ENCODE results near the gene CRYBG1.

Gene CRYBG1

DNA sequence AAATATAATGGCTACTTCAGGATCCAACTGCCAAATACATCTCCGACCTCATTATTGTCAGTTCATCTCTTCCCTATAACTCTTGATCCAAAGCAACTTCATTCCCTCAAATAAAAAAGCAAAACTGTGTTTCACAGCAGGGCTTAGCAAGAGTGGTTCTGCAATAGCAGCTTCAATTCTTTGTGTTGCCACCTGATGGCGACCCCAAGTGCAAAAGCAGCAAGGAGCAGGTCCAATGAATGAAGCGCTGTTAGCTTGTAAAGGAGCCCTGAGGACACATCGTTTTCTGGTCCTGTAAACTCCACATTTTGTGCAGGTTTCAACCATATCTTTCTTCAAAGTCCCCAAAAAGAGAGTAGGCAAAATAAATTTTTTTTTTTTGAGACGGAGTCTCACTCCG, 249.2 kb downstream of the CRYBG1 start:
- no peak for DNase-seq

DNA sequence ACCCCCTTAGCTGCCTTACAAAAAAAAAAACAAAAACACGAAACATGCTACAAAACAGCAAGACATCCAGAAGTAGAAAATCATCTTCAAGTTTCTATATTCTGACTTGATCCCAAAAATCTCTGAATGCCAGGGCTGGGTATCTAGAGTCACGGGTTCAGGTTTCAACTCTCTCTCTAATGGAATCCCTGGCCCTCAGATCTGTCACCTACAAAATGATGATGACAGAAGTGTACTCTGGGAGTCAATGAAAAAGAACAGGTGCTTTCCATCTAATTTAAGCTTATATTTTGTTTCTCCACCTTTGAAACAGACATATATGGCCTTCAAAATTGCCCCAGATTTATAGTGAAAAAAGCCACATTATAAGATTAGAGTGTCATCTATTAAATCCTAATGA, 250.5 kb downstream of the CRYBG1 start:
- DNase-seq = no peak

DNA sequence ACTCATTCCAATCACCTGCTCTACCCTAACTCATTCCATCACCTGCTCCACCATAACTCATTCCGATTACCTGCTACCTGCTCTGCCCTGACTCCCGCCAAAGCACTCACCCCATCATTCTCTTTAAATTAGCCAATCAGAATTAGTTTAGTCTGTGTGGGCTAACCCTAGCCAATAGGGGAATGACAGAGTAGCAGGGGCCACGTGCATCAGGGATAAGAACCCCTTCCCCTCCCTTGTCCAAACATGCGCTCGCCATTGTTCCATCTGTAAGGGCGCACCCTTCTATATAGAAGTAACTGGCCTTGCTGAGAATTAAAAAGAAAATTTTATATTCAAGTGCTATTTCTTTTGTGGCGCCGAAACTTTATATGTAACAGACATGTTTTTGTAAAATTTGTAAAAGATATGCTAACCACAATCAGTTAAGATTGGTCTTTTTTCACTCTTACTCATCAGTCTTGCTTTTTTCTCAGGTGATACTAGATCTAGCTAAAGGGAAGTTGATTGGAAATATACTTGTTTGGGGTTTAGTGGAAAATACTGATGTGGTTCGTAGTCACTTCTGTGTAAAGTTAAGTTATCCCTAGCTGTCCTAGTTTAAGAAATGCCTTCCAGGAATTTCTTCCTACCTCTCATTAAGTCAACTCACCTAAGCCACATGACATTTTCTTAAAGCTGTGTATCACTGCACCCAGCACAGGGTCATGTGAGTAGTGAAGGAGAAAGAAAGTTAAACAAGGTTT, 252.3 kb downstream of the CRYBG1 start:
- no peak for DNase-seq

DNA sequence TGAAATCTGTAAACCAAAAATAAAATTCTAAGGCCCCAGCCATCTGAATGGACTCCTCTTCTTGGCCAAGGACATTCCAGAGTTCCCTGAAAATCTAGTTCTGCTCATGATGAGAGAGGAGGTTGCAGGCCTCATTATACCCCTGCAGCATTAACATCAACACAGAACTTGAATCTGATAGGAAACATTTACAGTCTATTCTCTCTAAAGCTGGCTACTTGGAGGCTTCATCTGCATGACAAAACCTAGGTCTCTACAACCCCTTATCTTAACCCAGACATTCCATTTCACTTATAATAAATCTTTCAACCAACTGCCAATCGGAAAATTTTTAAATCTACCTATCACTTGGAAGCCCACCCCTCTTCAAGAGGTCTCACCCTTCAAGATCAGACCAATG, 253.1 kb downstream of the CRYBG1 start:
- no peak for DNase-seq

DNA sequence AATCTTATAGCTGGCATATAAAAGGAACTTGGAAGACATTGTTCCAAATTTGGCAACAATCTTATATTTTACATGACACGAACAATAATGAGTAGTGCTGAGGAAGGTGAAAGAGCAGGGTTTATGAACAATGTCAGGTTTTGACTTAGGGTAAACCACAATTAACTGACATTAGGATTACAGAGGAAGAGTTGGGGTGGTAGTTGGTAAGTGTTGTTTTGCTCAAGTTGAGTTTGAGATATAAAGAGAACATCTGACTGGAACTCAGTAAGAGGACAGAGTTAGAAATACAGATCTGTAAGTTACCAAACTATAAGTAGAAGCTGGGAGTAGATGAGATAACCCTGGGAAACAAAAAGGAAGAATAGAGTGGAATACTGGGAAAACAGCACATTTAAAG, 253.6 kb downstream of the CRYBG1 start:
- no peak for DNase-seq

DNA sequence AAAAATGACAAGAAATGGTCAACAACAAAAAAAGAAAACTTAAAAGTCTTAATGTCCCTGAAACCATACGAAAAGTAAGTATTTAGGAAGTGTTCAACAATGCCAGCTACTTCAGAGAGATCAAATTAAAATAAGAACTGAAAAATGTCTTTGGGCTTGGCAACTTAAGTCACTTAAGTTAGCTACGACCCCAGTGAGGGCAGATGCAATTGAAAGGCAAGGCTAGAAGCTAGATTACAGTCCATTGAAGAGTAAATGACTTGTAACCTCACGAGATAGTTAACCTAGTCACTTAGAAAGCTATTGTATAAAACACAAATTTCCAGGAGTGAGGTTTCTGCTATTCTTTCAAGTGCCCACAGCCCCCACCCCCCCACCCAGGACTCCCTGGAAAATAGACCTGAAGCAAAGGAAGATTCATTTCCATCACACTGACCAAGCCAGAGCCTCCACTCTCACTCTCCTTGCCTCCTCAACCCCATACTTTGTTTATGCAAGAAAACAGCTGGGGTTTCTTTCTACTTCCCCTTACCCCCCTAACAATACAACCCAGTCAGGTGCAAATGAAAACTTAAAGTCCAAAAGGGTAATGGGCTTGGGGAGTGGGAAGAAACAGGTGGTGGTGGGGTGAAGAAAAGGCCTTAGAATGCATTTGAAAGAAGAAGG, 254.2 kb downstream of the CRYBG1 start:
- DNase-seq = no peak

DNA sequence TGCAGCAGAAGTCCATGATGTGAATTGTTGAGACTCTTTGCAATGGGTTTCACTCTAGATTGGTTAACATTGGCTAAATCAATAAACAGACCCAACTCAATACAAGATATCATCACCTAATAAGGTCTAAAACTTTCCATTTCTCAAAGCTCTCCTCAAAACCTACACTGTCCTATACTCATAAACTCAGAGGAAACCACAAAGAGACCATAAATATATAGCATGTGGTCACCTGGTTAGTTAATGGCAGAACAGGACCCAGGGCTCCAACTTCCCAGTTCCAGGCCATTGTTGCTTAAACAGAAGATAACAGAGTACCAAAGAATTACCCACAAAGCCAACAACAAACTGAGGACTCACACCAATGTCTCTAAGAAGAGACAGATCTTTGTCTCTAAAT, 256.8 kb downstream of the CRYBG1 start:
- no peak for DNase-seq

DNA sequence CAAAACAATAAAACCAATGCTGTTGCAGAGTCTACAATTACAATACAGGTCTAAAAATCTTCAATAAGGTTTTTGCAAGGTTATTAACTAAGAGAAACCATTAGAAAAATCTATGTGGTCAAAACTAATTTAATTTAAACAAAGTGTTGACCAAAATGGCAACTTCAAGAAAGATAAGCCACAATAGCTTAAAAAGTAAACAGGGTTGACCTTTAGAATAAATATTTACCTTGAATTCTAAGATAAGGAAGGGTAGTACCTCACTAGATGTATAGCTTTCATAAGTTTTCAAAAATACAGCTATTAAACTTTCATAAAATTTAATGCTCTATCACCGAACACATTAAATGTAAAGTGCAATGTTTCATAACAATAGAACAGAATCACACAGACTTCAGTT, 257.3 kb downstream of the CRYBG1 start:
- DNase-seq = no peak

DNA sequence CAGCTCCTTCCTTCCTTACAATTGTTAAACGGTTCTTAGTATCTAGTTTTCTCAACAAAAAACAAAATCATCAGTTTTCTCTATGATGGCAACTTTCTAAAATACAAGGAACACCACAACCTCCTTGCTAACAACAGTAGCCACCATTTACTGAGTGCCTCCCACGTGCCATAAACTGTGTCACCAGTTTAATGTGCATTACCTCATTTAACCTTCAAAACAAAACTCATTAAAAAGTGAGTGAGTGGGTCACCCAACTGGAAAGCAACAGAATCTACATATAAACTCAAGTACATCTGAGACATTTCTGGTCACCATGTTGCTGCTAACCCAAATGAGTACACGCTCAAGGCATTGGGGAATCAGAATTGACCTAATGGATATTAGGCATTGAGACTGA, 257.8 kb downstream of the CRYBG1 start:
- no peak for DNase-seq

DNA sequence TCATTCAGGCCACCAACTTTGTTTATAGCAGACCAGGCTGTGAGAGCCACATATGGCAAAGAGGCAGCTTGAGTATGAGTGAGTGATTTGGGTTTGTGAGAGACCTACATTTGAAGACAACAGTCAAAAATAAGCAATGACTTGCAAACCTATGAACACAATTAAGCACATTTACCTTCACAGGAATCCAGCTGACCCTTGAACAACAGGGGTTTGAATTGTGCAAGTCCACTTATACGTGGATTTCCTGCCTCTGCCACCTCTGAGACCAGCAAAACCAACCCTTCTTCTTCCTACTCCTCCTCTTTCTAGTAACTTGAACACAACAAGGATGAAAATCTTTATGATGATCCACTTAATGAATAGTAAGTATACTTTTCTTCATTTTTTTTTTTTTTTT, 258.7 kb downstream of the CRYBG1 start:
- DNase-seq = no peak

DNA sequence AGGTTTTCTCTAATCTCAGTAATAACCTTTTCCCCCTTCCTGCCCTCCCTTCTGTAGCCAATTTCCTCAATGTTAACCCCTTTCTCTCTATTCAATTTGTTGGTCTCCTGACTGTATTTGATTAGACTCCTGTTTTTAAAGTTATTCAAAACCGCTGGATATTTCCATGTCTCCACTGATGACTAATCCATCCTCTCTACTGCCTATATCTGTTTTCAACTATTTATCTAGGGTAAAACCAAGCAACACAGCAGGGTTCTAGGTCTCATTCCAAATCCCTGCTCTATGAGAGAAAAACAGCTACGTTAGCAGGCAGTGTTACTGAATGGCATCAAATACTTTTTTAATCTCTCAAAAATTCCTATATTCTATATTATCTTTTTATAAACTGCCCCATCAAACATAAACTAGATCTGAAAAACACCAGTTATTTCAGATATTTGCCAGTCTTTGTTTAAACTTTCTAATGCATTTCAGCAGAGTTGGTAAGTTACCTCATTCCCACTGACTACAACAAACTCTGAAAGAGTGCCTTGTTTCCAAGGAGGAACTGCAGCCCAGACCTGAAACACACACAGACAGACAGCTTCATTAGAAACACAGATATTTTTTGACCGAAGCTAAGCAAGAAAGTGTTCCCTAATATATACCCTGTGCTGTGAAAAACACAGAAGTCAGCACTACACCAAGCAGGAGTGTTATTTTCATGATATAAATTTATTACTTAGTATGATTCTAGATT, 260.6 kb downstream of the CRYBG1 start:
- peak; percentile 83 for DNase-seq
